AG04450 (cell line): Measurements from ENCODE around the gene CHTOP. TPM values are rescaled to one million over a fixed set of nuclear protein-coding genes. Genes with fewer than 3 reads are reported as not detected.
"Not testable (repeated sequence)": the region's sequence is repeated elsewhere in the genome, so short reads cannot be mapped to it uniquely, and the experiment has no call there.

Experiments
- CTCF ChIA-PET: fragments of 300-600, 350-600 bp; formaldehyde crosslinking; extraction: SDS; loops from one replicate; lab custom pipeline; 2022; ENCODE audit warnings: antibody characterized with exemption, inconsistent platforms; lab: Charles Lee
- POLR2A ChIA-PET: fragments of 350-600 bp; formaldehyde crosslinking; extraction: SDS; loops from one replicate; lab custom pipeline; 2021; ENCODE audit warnings: antibody characterized with exemption, inconsistent platforms; lab: Yijun Ruan, JAX
- DNase-seq: peaks from one replicate; pipeline ENCODE4 v3.0.0-alpha.2; 2011; ENCODE audit warnings: low read depth, low spot score
- H3K27ac ChIP-seq: one replicate; pipeline ENCODE4 v1.5.1; 2012; ENCODE audit warnings: low read depth, low read length, control low read depth
- H3K27me3 ChIP-seq: one replicate; pipeline ENCODE4 v1.6.0; 2012; ENCODE audit warnings: low read length; ENCODE audit not compliant: control insufficient read depth, insufficient read depth
- H3K4me3 ChIP-seq: 2 replicates; pipeline ENCODE4 v1.5.1; 2011; ENCODE audit warnings: mild to moderate bottlenecking, low read depth, low read length, control low read depth
- H3K9me3 ChIP-seq: 2 replicates; pipeline ENCODE4 v1.5.1; 2012; ENCODE audit warnings: low read length; ENCODE audit not compliant: control insufficient read depth, insufficient read depth
- CTCF ChIP-seq: IDR thresholded peaks from 2 replicates; pipeline ENCODE4 v1.5.1; 2011; ENCODE audit warnings: low read depth, low read length, control low read depth, inconsistent platforms
- polyA plus RNA-seq: library from polyadenylated mRNA; depleted of rRNA; stranded (reverse); fragments of >200 nt; gene quantifications from 2 replicates; pipeline ENCODE4 v1.2.3, GENCODE V29; 2011

CHTOP gene
- polyA plus RNA-seq, 1 experiment, result 59.5 TPM

- POLR2A ChIA-PET, result interaction anchor here (1.5 kb wide), 1 partner anchor 26 kb away, joined by 10 read pairs; the partner anchor contains the start of gene CHTOP
- H3K9me3 ChIP-seq, result no peaks in the 10 kb centered on the region
- no peak overlapping the region for H3K27ac ChIP-seq
- DNase-seq, result no peak
- CTCF ChIA-PET, result interaction anchor here (0.7 to 1.9 kb wide), 6 partner anchors 18 to 486 kb away, joined by 3 to 8 read pairs (median 6); partner anchors contain the start of genes S100A1 and S100A13
- TF ChIP-seq CTCF, result no peak
- no peaks in the 10 kb centered on the region for H3K27me3 ChIP-seq
- H3K4me3 ChIP-seq, result peak overlapping the region; percentile 92
Measured at GRCh38 chr1:153659656-153660055, 25.8 kb downstream of the CHTOP start.

- Histone ChIP-seq H3K27me3 (no peaks in the 10 kb centered on the region), H3K9me3 (no peaks in the 10 kb centered on the region), H3K4me3 (no peak overlapping the region), H3K27ac (no peak overlapping the region)
- no peak for TF ChIP-seq CTCF
- ChIA-PET CTCF (interaction anchor here (1.2 kb wide), 1 partner anchor 128 kb away, joined by 4 read pairs; no protein-coding TSS in a partner anchor), POLR2A (interaction anchor here (1.1 to 1.6 kb wide), 2 partner anchors 27 to 34 kb away, joined by 5 to 13 read pairs; partner anchors contain the start of genes CHTOP and S100A13)
- no peak for DNase-seq
Measured at GRCh38 chr1:153661111-153661708, 27.3 kb downstream of the CHTOP start.

GRCh38 chr1:153662269-153662668 is 28.4 kb downstream of the CHTOP start:
- Histone ChIP-seq H3K27me3 (no peaks in the 10 kb centered on the region), H3K9me3 (no peaks in the 10 kb centered on the region), H3K4me3 (no peak overlapping the region), H3K27ac (no peak overlapping the region)
- no peak for DNase-seq
- CTCF ChIA-PET, result interaction anchor here (1.2 kb wide), 1 partner anchor 129 kb away, joined by 4 read pairs; no protein-coding TSS in a partner anchor
- no peak for TF ChIP-seq CTCF
- POLR2A ChIA-PET, result interaction anchor here (1.1 kb wide), 1 partner anchor 28 kb away, joined by 3 read pairs; the partner anchor contains the start of gene CHTOP

- no peak for DNase-seq
- no peaks in the 10 kb centered on the region for H3K27me3 ChIP-seq
- TF ChIP-seq CTCF, result no peak
- no peaks in the 10 kb centered on the region for H3K9me3 ChIP-seq
- peak overlapping the region; percentile 41 for H3K27ac ChIP-seq
- CTCF ChIA-PET, result interaction anchor here (0.6 to 1.8 kb wide), 2 partner anchors 89 to 91 kb away, joined by 4 to 6 read pairs; no protein-coding TSS in a partner anchor
- H3K4me3 ChIP-seq, result no peak overlapping the region
- POLR2A ChIA-PET, result interaction anchor here (1.1 kb wide), 1 partner anchor 29 kb away, joined by 3 read pairs; the partner anchor contains the start of gene CHTOP
Measured at GRCh38 chr1:153663211-153663610, 29.3 kb downstream of the CHTOP start.

GRCh38 chr1:153667439-153667838 is 33.6 kb downstream of the CHTOP start:
- no peak overlapping the region for H3K27ac ChIP-seq
- ChIA-PET POLR2A (interaction anchor here (1.1 kb wide), 1 partner anchor 33 kb away, joined by 4 read pairs; the partner anchor contains the start of gene CHTOP), CTCF (no interaction called here)
- no peak overlapping the region for H3K4me3 ChIP-seq
- no peak for TF ChIP-seq CTCF
- DNase-seq, result no peak
- no peaks in the 10 kb centered on the region; the same call in 1 of the 2 replicates for H3K9me3 ChIP-seq
- H3K27me3 ChIP-seq, result no peaks in the 10 kb centered on the region

GRCh38 chr1:153668672-153669071 is 34.8 kb downstream of the CHTOP start:
- CTCF ChIA-PET, result interaction anchor here (1.4 kb wide), 1 partner anchor 158 kb away, joined by 6 read pairs; no protein-coding TSS in a partner anchor
- H3K4me3 ChIP-seq, result not testable (repeated sequence)

More at GRCh38 chr1:153668672-153669071, 34.8 kb downstream of the CHTOP start:
- POLR2A ChIA-PET, H3K27ac ChIP-seq, H3K27me3 ChIP-seq, H3K9me3 ChIP-seq, DNase-seq: not testable (repeated sequence)
